ENCODE results near the gene LTBP1. TPM values are rescaled to one million over a fixed set of nuclear protein-coding genes. Genes with fewer than 3 reads are reported as not detected.

Gene LTBP1
- total RNA-seq, 1 experiment from 2014 or later, result 12.5 TPM

DNA sequence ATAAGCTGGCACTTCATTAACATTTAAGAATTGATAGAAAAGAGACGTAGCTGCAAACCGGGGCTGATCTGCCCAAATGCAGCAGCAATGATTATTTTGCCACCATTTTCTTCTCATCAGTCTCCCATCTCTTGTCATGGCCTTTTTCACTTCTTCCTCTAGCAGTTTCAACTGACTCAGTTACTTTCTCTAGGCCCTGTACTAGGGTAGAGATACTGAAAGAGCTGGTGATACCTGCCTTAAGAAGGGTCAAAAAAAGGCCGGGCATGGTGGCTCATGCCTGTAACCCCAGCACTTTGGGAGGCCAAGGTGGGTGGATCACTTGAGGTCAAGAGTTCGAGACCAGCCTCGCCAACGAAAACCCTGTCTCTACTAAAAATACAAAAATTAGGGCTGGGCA is 127.4 kb downstream of the LTBP1 start:
- no peak for ATAC-seq
- TF ChIP-seq POLR2AphosphoS5 (IDR thresholded peaks at IDR 0.05; ENCODE audit: low read depth, low read length) (no peak), TCF7L2 (IDR thresholded peaks at IDR 0.05; ENCODE audit: low read depth, low read length) (no peak), SIN3A (IDR thresholded peaks at IDR 0.05; ENCODE audit: borderline replicate concordance, insufficient read depth, low read depth, low read length) (no peak), CTCF (IDR thresholded peaks at IDR 0.05) (no peak)
- TF ChIP-seq, protein P1, sequence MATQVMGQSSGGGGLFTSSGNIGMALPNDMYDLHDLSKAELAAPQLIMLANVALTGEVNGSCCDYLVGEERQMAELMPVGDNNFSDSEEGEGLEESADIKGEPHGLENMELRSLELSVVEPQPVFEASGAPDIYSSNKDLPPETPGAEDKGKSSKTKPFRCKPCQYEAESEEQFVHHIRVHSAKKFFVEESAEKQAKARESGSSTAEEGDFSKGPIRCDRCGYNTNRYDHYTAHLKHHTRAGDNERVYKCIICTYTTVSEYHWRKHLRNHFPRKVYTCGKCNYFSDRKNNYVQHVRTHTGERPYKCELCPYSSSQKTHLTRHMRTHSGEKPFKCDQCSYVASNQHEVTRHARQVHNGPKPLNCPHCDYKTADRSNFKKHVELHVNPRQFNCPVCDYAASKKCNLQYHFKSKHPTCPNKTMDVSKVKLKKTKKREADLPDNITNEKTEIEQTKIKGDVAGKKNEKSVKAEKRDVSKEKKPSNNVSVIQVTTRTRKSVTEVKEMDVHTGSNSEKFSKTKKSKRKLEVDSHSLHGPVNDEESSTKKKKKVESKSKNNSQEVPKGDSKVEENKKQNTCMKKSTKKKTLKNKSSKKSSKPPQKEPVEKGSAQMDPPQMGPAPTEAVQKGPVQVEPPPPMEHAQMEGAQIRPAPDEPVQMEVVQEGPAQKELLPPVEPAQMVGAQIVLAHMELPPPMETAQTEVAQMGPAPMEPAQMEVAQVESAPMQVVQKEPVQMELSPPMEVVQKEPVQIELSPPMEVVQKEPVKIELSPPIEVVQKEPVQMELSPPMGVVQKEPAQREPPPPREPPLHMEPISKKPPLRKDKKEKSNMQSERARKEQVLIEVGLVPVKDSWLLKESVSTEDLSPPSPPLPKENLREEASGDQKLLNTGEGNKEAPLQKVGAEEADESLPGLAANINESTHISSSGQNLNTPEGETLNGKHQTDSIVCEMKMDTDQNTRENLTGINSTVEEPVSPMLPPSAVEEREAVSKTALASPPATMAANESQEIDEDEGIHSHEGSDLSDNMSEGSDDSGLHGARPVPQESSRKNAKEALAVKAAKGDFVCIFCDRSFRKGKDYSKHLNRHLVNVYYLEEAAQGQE (IDR thresholded peaks at IDR 0.05; ENCODE audit: insufficient read depth in 1 of 2, low read depth in 2 of 2, low read length in 1 of 2), result no peak

GRCh38 chr2:33077311-33077710 is 130.6 kb downstream of the LTBP1 start:
- no peak for DNase-seq (ENCODE audit: low read depth, low spot score)
- Histone ChIP-seq H3K4me3 (ENCODE audit: low read depth in 2 of 2, low read length in 2 of 2) (no peak overlapping the region), H3K27me3 (ENCODE audit: control insufficient read depth, insufficient read depth, low read length) (no peaks in the 10 kb centered on the region), H3K4me1 (ENCODE audit: control insufficient read depth, insufficient read depth, low read length) (no peaks in the 10 kb centered on the region), H3K27ac (ENCODE audit: low read length) (no peak overlapping the region), H3K9me3 (ENCODE audit: control insufficient read depth, insufficient read depth, low read depth, low read length) (no peaks in the 10 kb centered on the region), H3K36me3 (ENCODE audit: control insufficient read depth, insufficient read depth, low read length) (no peaks in the 10 kb centered on the region)
- no peak for ATAC-seq
- ChIA-PET POLR2A (no interaction called here), CTCF (interaction anchor here (0.6 kb wide), 1 partner anchor 111 kb away, joined by 4 read pairs; no protein-coding TSS in a partner anchor)
- BruUV-seq (replicated peaks), result no TSS peak
- intact Hi-C loops (cut with micrococcal nuclease; ENCODE audit: unreplicated experiment), result no loop called here
- in situ Hi-C loops (cut with HindIII; ENCODE audit: low pct_unique_long_range_greater_than_20kb, low sequenced_read_pairs), result no loop called here
- TF ChIP-seq CTCF (IDR thresholded peaks at IDR 0.05) (no peak), TCF7L2 (IDR thresholded peaks at IDR 0.05; ENCODE audit: low read depth, low read length) (no peak), SIN3A (IDR thresholded peaks at IDR 0.05; ENCODE audit: borderline replicate concordance, insufficient read depth, low read depth, low read length) (no peak), POLR2AphosphoS5 (IDR thresholded peaks at IDR 0.05; ENCODE audit: low read depth, low read length) (no peak)
- TF ChIP-seq, protein P1 (IDR thresholded peaks at IDR 0.05; ENCODE audit: insufficient read depth in 1 of 2, low read depth in 2 of 2, low read length in 1 of 2), result no peak

More for the DNA sequence above, 127.4 kb downstream of the LTBP1 start:
- H3K27ac ChIP-seq (ENCODE audit: low read length), result no peak overlapping the region
- intact Hi-C loops (cut with micrococcal nuclease; ENCODE audit: unreplicated experiment), result no loop called here
- in situ Hi-C loops (cut with HindIII; ENCODE audit: low pct_unique_long_range_greater_than_20kb, low sequenced_read_pairs), result no loop called here
- no peak for DNase-seq (ENCODE audit: low read depth, low spot score)
- peaks cover 2% of the 10 kb centered on the region; the same call in 1 of the 2 replicates for H3K9me3 ChIP-seq (ENCODE audit: control insufficient read depth, insufficient read depth, low read depth, low read length)
- peaks cover 11% of the 10 kb centered on the region; the same call in 1 of the 2 replicates for H3K4me1 ChIP-seq (ENCODE audit: control insufficient read depth, insufficient read depth, low read length)
- H3K4me3 ChIP-seq (ENCODE audit: low read depth in 2 of 2, low read length in 2 of 2), result no peak overlapping the region
- POLR2A ChIA-PET, result no interaction called here
- BruUV-seq (replicated peaks), result no TSS peak
- no peaks in the 10 kb centered on the region for H3K36me3 ChIP-seq (ENCODE audit: control insufficient read depth, insufficient read depth, low read length)
- H3K27me3 ChIP-seq (ENCODE audit: control insufficient read depth, insufficient read depth, low read length), result no peaks in the 10 kb centered on the region
- CTCF ChIA-PET, result no interaction called here

Measured in Panc1 (cell line).